B cell (primary cell): ENCODE measurements around the gene SPATA12. TPM values are rescaled to one million over a fixed set of nuclear protein-coding genes. Genes with fewer than 3 reads are reported as not detected.

ENCODE experiments used
- ATAC-seq: fragments of 200-7000 bp; cut with Tn5 transposase; one replicate; pipeline ENCODE4 v1.10.0; 2021; ENCODE audit warnings: low read depth, mild to moderate bottlenecking, moderate number of reproducible peaks, moderate library complexity
- CTCF ChIA-PET: fragments of 350-600 bp; sonication (Branson Sonifier 250); formaldehyde crosslinking; loops from one replicate; lab custom pipeline; 2021; ENCODE audit warnings: antibody characterized with exemption, inconsistent platforms; lab: Charles Lee
- POLR2A ChIA-PET: fragments of 350-600 bp; sonication (Branson Sonifier 250); formaldehyde crosslinking; loops from one replicate; lab custom pipeline; 2021; ENCODE audit warnings: antibody characterized with exemption; lab: Charles Lee
- DNase-seq: peaks from one replicate; pipeline ENCODE4 v3.0.0; 2013
- H2AFZ ChIP-seq: 2 replicates; pipeline ENCODE4 v1.6.1; 2012; ENCODE audit warnings: mild to moderate bottlenecking, low read depth, low read length; ENCODE audit not compliant: insufficient read depth, poor library complexity, severe bottlenecking
- H3K27ac ChIP-seq, 2 donors: 1 replicate in 1 of 2; 2 replicates in 1 of 2; pipeline ENCODE4 v1.5.1; 2012 to 2013; ENCODE audit warnings: low read length in 2 of 2, mild to moderate bottlenecking in 2 of 2, moderate library complexity in 1 of 2
- H3K27me3 ChIP-seq, 4 experiments: fragments of 200-600 bp in 1 of 4; sonication (generic) in 1 of 4; replicated peaks in 1 of 4; 1 replicate in 2 of 4; 2 replicates in 2 of 4; pipeline versions ENCODE4 v1.6.1 to v1.7.0; 2013 to 2016; ENCODE audit warnings: low read length in 3 of 4, mild to moderate bottlenecking in 2 of 4, mixed read lengths in 1 of 4, moderate library complexity in 1 of 4; ENCODE audit not compliant: insufficient read depth in 4 of 4, control insufficient read depth in 3 of 4; ENCODE audit errors: control extremely low read depth in 1 of 4
- H3K36me3 ChIP-seq, 2 experiments: replicated peaks in 1 of 2; 1 replicate in 1 of 2; 2 replicates in 1 of 2; pipeline versions ENCODE4 v1.6.1 to v1.7.1; 2013; ENCODE audit warnings: low read length in 1 of 2; ENCODE audit not compliant: insufficient read depth in 2 of 2, control insufficient read depth in 1 of 2; ENCODE audit errors: control extremely low read depth in 1 of 2, extremely low read depth in 1 of 2
- H3K4me1 ChIP-seq, 2 donors: fragments of 200-600 bp in 1 of 2; sonication (generic) in 1 of 2; 1 replicate in 1 of 2; 2 replicates in 1 of 2; pipeline versions ENCODE4 v1.5.1 to v1.6.1; 2013 to 2017; ENCODE audit warnings: low read length in 2 of 2; ENCODE audit not compliant: control insufficient read depth in 2 of 2, insufficient read depth in 2 of 2
- H3K4me2 ChIP-seq: replicated peaks from 2 replicates; pipeline ENCODE3; 2012; ENCODE audit warnings: mild to moderate bottlenecking, low read depth, low read length; ENCODE audit not compliant: poor library complexity, severe bottlenecking
- H3K4me3 ChIP-seq, 5 experiments: fragments of 200-600 bp in 1 of 5; sonication (generic) in 1 of 5; 1 replicate in 3 of 5; 2 replicates in 2 of 5; pipeline versions ENCODE4 v1.5.1 to v1.7.0; 2011 to 2016; ENCODE audit warnings: low read length in 4 of 5, mild to moderate bottlenecking in 4 of 5, low read depth in 2 of 5, control low read depth in 1 of 5, moderate library complexity in 1 of 5; ENCODE audit not compliant: insufficient read depth in 1 of 5; ENCODE audit errors: control extremely low read depth in 1 of 5, extremely low read depth in 1 of 5
- H3K79me2 ChIP-seq: fragments of 200-600 bp; sonication (generic); one replicate; pipeline ENCODE4 v1.6.0; 2016; ENCODE audit warnings: low read length; ENCODE audit not compliant: control insufficient read depth, insufficient read depth
- H3K9ac ChIP-seq: fragments of 200-600 bp; sonication (generic); 2 replicates; pipeline ENCODE4 v1.6.1; 2017; ENCODE audit warnings: mild to moderate bottlenecking, low read length, moderate library complexity
- H3K9me3 ChIP-seq, 3 donors: one replicate each; pipeline versions ENCODE4 v1.6.1 to v1.7.1; 2013; ENCODE audit warnings: low read length in 2 of 3; ENCODE audit not compliant: control insufficient read depth in 2 of 3, insufficient read depth in 1 of 3; ENCODE audit errors: control extremely low read depth in 1 of 3
- H4K20me1 ChIP-seq: 2 replicates; pipeline ENCODE4 v1.6.0; 2012; ENCODE audit warnings: mild to moderate bottlenecking, low read length; ENCODE audit not compliant: insufficient read depth, control insufficient read depth, poor library complexity, severe bottlenecking
- H3K27ac Mint-ChIP-seq: one replicate; pipeline ENCODE4 v1.8.0; 2021; ENCODE audit warnings: mixed read lengths
- H3K27me3 Mint-ChIP-seq: one replicate; pipeline ENCODE4 v1.8.0; 2021; ENCODE audit warnings: mixed read lengths
- H3K4me1 Mint-ChIP-seq: one replicate; pipeline ENCODE4 v1.8.0; 2021; ENCODE audit warnings: mixed read lengths
- H3K4me3 Mint-ChIP-seq: one replicate; pipeline ENCODE4 v1.8.0; 2021; ENCODE audit warnings: mixed read lengths
- H3K9me3 Mint-ChIP-seq: one replicate; pipeline ENCODE4 v1.8.0; 2022; ENCODE audit warnings: mixed read lengths; ENCODE audit not compliant: insufficient read depth
- CTCF ChIP-seq: fragments of 200-600 bp; IDR thresholded peaks from one replicate; pipeline ENCODE4 v1.8.0; 2022; ENCODE audit warnings: antibody characterized with exemption, mild to moderate bottlenecking
- EZH2 ChIP-seq: IDR thresholded peaks from 2 replicates; pipeline ENCODE4 v1.6.1; 2012; ENCODE audit warnings: borderline replicate concordance, low read depth, mild to moderate bottlenecking, moderate library complexity, low read length; ENCODE audit not compliant: insufficient read depth, poor library complexity, severe bottlenecking
- WGBS: methylation state at CpG from one replicate; pipeline ENCODE4 v1.1.5; 2013; ENCODE audit warnings: missing lambda C conversion rate; ENCODE audit not compliant: insufficient coverage; 5-methylcytosine and 5-hydroxymethylcytosine counted together
- intact Hi-C: fragments of 100-400 bp; cut with micrococcal nuclease; formaldehyde crosslinking; loops from one replicate; pipeline ENCODE4 v1.10.0; 2022
- polyA plus RNA-seq: library from polyadenylated mRNA; depleted of rRNA; stranded (reverse); fragments of >200 nt; gene quantifications from 2 replicates; pipeline ENCODE4 v1.2.3, GENCODE V29; 2012
- total RNA-seq, 2 donors: library from RNA; stranded (reverse); fragments of 120-200 nt in 1 of 2; gene quantifications; 1 replicate in 1 of 2; 2 replicates in 1 of 2; pipeline versions ENCODE4 v1.2.3 to v1.2.4, GENCODE V29; 2013 to 2022

Gene SPATA12
- total and polyA plus RNA-seq, 2 donors (not counting 1 experiment from before 2014, with no cell fraction given): not detected

GRCh38 chr3:57118254-57118653, 57.8 kb downstream of the SPATA12 start:
- DNase-seq: no peak
- Histone ChIP-seq H3K27ac (no peak overlapping the region), H3K4me3 (no peak overlapping the region), H2AFZ (no peak overlapping the region), H3K9ac (no peak overlapping the region), H3K4me2 (no peak overlapping the region), H3K79me2 (no peaks in the 10 kb centered on the region), H4K20me1 (no peaks in the 10 kb centered on the region), H3K4me1 (no peaks in the 10 kb centered on the region), H3K27me3 (peaks cover 0 to 3% (median 0%) of the 10 kb centered on the region in 4 experiments), H3K9me3 (no peaks in the 10 kb centered on the region), H3K36me3 (no peaks in the 10 kb centered on the region)
- no peak for ATAC-seq
- Mint-ChIP-seq H3K27me3 (peaks cover 29% of the 10 kb centered on the region), H3K27ac (no peak overlapping the region), H3K4me3 (no peak overlapping the region), H3K9me3 (no peaks in the 10 kb centered on the region), H3K4me1 (no peaks in the 10 kb centered on the region)
- POLR2A ChIA-PET: interaction anchor here (0.5 kb wide), 1 partner anchor 31 kb away, joined by 4 read pairs; no protein-coding TSS in a partner anchor
- intact Hi-C loops: no loop called here
- CTCF ChIA-PET: interaction anchor here (0.5 kb wide), 1 partner anchor 791 kb away, joined by 4 read pairs; no protein-coding TSS in a partner anchor
- no CpG with 5 or more reads among the region's 3 CpGs for WGBS
- TF ChIP-seq CTCF: no peak
- no peak for TF ChIP-seq EZH2

- Histone ChIP-seq H4K20me1 (no peaks in the 10 kb centered on the region), H3K79me2 (no peaks in the 10 kb centered on the region), H3K27me3 (peaks cover 0 to 3% (median 0%) of the 10 kb centered on the region in 4 experiments), H3K9me3 (no peaks in the 10 kb centered on the region), H3K4me2 (no peak overlapping the region), H3K9ac (no peak overlapping the region), H2AFZ (no peak overlapping the region), H3K36me3 (no peaks in the 10 kb centered on the region), H3K4me3 (no peak overlapping the region), H3K4me1 (no peaks in the 10 kb centered on the region), H3K27ac (no peak overlapping the region)
- ChIA-PET POLR2A (no interaction called here), CTCF (no interaction called here)
- no peaks in the 10 kb centered on the region for H3K4me1 Mint-ChIP-seq
- ATAC-seq (no peak), DNase-seq (no peak)
- intact Hi-C loops: no loop called here
- H3K4me3 Mint-ChIP-seq: no peak overlapping the region
- 87% methylated on average over 1 of the region's 3 CpGs for WGBS
- no peaks in the 10 kb centered on the region for H3K9me3 Mint-ChIP-seq
- H3K27me3 Mint-ChIP-seq: peaks cover 31% of the 10 kb centered on the region
- no peak for TF ChIP-seq EZH2
- TF ChIP-seq CTCF: no peak
- no peak overlapping the region for H3K27ac Mint-ChIP-seq
These were observed 59.6 kb downstream of the SPATA12 start for GRCh38 chr3:57120040-57120439.
